HUES48 (cell line): ENCODE results near the gene IFTAP.

Source experiments
- H3K27ac ChIP-seq: one replicate; pipeline ENCODE4 v1.7.0; 2013; ENCODE audit warnings: low read depth, low read length, inconsistent platforms
- H3K27me3 ChIP-seq: 2 replicates; pipeline ENCODE4 v1.6.1; 2013; ENCODE audit warnings: mild to moderate bottlenecking, low read length; ENCODE audit not compliant: control insufficient read depth, insufficient read depth
- H3K36me3 ChIP-seq: 2 replicates; pipeline ENCODE4 v1.6.1; 2013; ENCODE audit warnings: low read length; ENCODE audit not compliant: control insufficient read depth, insufficient read depth
- H3K4me1 ChIP-seq: 2 replicates; pipeline ENCODE4 v1.6.1; 2013; ENCODE audit warnings: mild to moderate bottlenecking, low read length; ENCODE audit not compliant: control insufficient read depth, insufficient read depth
- H3K4me3 ChIP-seq: 2 replicates; pipeline ENCODE4 v1.5.1; 2013; ENCODE audit warnings: mild to moderate bottlenecking, low read depth, low read length
- H3K9ac ChIP-seq: 2 replicates; pipeline ENCODE4 v1.6.1; 2013; ENCODE audit warnings: mild to moderate bottlenecking, low read depth, low read length, moderate library complexity
- H3K9me3 ChIP-seq: 2 replicates; pipeline ENCODE4 v1.6.1; 2013; ENCODE audit warnings: low read length; ENCODE audit not compliant: control insufficient read depth, insufficient read depth

IFTAP gene

DNA sequence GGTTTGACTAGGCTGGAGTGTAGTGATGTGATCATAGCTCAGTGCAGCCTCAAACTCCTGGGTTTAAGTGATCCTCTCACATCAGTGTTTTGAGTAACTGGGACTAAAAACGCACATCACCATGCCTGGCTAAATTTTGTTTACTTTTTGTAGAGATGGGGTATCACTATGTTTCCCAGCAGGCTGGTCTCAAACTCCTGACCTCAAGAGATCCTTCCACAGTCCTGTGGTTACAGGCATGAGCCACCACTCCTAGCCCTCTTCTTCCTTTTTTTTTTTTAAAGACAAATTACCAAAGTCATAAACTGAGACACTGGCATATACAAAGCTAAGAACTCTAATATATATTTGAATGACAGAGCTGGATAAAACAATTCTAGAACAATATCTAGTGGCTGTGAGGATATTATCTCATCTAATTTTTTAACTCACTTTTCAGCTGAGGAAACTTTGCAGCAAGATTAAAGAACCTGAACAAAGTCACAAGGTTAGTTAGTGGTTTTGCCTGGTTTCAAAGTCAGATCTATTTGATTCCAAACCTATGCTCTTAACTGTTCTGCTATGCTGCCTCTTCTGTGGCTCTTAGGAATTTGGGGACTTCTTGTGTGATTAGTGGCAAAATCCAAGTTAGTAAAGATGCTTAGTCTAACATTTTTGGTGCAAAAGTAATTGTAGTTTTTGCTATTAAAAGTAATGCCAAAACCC is 99.0 kb downstream of the IFTAP start:
- Histone ChIP-seq H3K9me3 (no peaks in the 10 kb centered on the region), H3K9ac (no peak overlapping the region), H3K27me3 (no peaks in the 10 kb centered on the region; the same call in 1 of the 2 replicates), H3K4me3 (no peak overlapping the region), H3K27ac (no peak overlapping the region), H3K4me1 (no peaks in the 10 kb centered on the region), H3K36me3 (no peaks in the 10 kb centered on the region)

DNA sequence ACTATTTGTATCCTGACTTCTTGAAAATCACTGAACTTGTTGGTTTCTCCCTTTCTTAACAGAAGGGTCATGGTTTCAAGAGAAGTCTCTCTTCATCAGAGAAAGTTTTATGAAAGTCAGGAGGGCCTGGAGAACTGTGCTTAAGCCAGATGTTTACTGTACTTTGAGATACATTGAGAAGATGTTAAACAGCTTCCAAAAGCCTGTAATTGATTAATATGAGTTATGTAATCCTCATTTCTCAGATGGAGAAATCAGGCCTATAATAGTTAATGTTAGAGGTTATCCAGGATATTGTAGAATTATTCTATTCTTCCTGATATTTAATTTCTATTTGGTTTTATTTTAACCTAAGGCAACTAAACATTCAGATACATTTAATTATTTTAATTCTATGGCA is 100.8 kb downstream of the IFTAP start:
- Histone ChIP-seq H3K27me3 (no peaks in the 10 kb centered on the region; the same call in 1 of the 2 replicates), H3K27ac (no peak overlapping the region), H3K9ac (no peak overlapping the region), H3K4me3 (no peak overlapping the region), H3K36me3 (no peaks in the 10 kb centered on the region), H3K4me1 (no peaks in the 10 kb centered on the region), H3K9me3 (no peaks in the 10 kb centered on the region)

DNA sequence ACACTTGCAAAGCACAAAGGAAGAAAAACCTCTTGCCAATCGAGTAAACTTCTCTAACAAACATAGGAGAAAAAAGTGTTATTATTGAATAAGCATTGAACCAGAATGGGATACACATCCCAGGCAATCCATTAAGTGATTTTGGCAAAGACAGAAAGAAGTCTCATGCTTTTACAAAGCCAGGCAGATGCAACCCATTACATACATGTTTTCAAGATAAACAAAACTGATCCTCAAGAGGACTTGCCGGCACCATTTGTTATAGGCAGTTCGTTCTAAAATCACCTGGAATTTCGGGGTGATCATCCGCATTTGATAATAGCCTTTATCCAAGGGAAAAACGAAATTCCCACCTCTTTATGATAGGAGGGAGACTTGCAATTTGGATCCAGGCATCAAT is 101.3 kb downstream of the IFTAP start:
- Histone ChIP-seq H3K27ac (no peak overlapping the region), H3K4me3 (no peak overlapping the region), H3K36me3 (no peaks in the 10 kb centered on the region), H3K9ac (no peak overlapping the region), H3K4me1 (peaks cover 3% of the 10 kb centered on the region), H3K9me3 (no peaks in the 10 kb centered on the region), H3K27me3 (no peaks in the 10 kb centered on the region; the same call in 1 of the 2 replicates)

DNA sequence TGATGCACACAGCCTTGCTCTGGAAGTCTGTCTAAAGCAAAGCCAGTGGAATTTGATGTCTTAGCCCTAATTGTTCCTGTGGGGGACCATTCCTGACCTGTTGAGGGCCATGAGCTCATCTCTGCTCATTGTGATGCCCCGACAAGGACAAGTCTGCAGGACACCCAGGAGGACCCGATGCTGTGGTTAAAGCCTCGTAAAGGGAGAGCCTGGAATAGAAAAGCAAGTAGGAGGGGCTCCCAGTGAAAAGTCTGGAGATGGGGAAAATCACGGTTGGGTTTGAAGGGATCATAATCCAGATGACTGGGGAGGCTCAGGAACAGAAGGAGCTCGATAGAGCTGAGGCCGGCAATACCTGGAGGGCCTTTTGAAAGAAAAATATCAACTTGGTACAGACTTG is 102.2 kb downstream of the IFTAP start:
- no peak overlapping the region for H3K4me3 ChIP-seq
- no peaks in the 10 kb centered on the region; the same call in 1 of the 2 replicates for H3K27me3 ChIP-seq
- no peak overlapping the region for H3K27ac ChIP-seq
- H3K36me3 ChIP-seq: no peaks in the 10 kb centered on the region
- peaks cover 12% of the 10 kb centered on the region for H3K4me1 ChIP-seq
- no peaks in the 10 kb centered on the region for H3K9me3 ChIP-seq
- H3K9ac ChIP-seq: no peak overlapping the region

DNA sequence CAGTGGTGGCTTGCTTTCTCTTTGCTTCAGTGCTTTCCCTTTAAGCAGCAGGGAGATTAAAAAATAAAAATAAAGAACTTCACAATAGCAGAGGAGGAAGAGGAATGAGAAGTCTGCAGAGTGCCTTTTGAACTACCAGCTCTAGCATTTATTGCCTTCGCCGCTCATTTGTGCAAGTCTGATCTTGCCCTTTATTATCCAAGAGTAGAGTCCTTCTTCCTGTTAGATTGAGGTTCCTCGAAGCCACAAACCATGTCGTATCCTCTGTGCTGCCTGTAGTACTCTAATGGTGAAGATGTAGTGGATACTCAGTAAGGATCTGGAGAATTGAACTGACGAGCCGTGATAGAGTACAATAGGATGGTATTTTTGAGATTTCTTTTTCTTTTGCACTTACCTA is 105.0 kb downstream of the IFTAP start:
- Histone ChIP-seq H3K4me1 (peaks cover 28% of the 10 kb centered on the region), H3K9me3 (no peaks in the 10 kb centered on the region), H3K9ac (no peak overlapping the region), H3K27me3 (no peaks in the 10 kb centered on the region; the same call in 1 of the 2 replicates), H3K4me3 (no peak overlapping the region), H3K27ac (no peak overlapping the region), H3K36me3 (no peaks in the 10 kb centered on the region)

DNA sequence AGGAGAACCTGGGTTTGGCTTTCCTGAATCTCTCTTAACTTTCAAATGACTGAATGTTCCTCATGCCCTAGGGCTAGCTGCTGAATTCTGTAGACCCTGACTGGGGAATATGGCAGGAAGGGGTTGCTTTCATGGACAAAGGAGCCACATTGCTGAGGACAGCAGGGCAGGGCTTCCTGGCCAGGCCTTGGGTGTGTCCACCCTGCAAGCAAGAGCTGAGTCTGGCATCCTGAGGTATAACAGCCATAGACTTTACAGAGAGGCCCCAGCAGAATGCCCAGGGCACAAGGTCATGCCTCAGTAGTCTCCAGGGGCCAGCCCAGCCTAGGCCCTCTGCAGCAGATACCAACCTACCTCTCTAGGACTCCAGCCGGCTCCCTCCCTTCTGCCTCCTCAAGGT is 105.9 kb downstream of the IFTAP start:
- H3K4me1 ChIP-seq: peaks cover 28% of the 10 kb centered on the region
- H3K9me3 ChIP-seq: no peaks in the 10 kb centered on the region
- H3K27ac ChIP-seq: no peak overlapping the region
- no peaks in the 10 kb centered on the region for H3K36me3 ChIP-seq
- no peak overlapping the region for H3K9ac ChIP-seq
- H3K27me3 ChIP-seq: no peaks in the 10 kb centered on the region; the same call in 1 of the 2 replicates
- H3K4me3 ChIP-seq: no peak overlapping the region

DNA sequence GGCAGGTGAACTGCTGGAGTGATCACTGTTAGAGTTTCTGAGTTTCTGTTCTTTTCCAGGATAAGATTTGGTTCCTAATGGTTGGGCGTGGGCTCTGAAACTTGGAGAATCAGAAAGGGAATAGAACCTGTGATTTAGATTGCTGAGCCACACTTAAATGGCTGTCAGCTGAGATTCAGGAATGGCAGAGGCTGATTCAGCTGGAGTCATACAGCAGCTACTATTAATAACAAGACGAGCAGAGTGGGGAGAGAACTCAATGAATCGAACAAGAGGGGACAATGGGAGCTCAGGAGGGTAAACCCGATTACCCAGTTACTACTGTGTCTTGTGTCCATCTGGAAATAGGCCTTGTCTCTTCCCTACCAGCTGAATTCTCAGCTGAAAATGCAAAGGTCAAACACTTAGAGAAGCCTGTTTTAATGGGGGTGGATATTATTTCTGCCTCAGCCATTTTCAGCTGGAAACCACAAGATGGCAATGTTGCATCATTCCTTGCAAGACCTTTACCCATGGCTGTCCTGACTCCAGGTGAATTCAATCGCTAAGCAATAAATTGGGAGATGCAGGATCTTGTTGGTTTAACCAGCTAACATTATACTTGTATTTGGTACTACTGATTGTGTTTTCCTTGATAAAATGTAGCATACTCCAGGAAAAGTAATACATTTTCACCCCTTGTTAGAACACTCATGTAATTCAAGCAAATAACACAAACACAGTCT is 108.2 kb downstream of the IFTAP start:
- Histone ChIP-seq H3K4me3 (no peak overlapping the region), H3K4me1 (peaks cover 28% of the 10 kb centered on the region), H3K27ac (no peak overlapping the region), H3K9me3 (no peaks in the 10 kb centered on the region), H3K9ac (no peak overlapping the region), H3K36me3 (no peaks in the 10 kb centered on the region), H3K27me3 (no peaks in the 10 kb centered on the region)

DNA sequence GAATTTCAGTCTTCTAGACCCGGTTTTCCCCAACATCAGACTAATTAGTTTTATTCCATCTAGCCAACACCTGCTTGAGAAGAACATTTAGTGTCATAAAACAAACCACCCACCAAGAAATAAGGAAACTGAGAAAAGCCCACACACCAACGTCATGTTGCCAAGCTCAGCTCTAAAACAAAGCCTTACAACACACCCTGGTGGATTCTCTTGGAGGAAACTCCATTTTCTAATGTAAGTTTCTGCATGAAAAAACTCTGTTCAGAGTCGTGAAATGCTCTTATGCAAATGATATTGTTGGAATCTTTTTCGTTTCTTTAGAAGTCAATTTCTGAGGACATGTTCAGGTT is 108.7 kb downstream of the IFTAP start:
- H3K4me1 ChIP-seq: peaks cover 28% of the 10 kb centered on the region
- H3K27me3 ChIP-seq: no peaks in the 10 kb centered on the region
- H3K4me3 ChIP-seq: no peak overlapping the region

More for the DNA sequence above, 108.7 kb downstream of the IFTAP start:
- Histone ChIP-seq H3K27ac (no peak overlapping the region), H3K9ac (no peak overlapping the region), H3K36me3 (no peaks in the 10 kb centered on the region), H3K9me3 (no peaks in the 10 kb centered on the region)
